GM21447 (cell line): ENCODE measurements around the gene KLHL5.
"Not testable (repeated sequence)": the region's sequence is repeated elsewhere in the genome, so short reads cannot be mapped to it uniquely, and the experiment has no call there.

ENCODE experiments used
- ATAC-seq: cut with Tn5 transposase; IDR thresholded peaks from one replicate; pipeline ENCODE4 v1.9.1; 2021; ENCODE audit not compliant: unreplicated experiment

KLHL5 gene

GRCh38 chr4:39102297-39102696, 40.3 kb downstream of the KLHL5 start:
- no peak for ATAC-seq

- no peak for ATAC-seq
Observed at GRCh38 chr4:39103291-39103690, 41.3 kb downstream of the KLHL5 start.

DNA sequence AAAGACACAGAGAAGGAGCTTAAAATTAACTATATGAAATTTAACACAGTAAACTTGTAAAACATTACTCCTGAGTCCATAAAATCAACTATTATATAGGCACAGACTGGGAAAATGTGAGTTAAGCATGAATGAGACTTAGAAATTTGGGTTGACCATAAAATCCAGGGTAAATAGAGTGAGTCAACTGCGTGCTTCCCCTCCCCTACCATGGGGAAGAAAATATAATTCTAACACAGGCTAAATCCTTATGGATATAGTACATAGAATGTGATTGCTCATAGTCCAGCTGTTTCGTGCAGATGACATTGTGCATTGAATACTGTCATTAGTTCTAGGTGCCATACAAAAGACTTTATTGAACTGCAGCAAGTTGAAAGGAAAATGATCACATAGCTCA, 42.2 kb downstream of the KLHL5 start:
- no peak for ATAC-seq

- no peak for ATAC-seq
Observed at GRCh38 chr4:39106011-39106410, 44.0 kb downstream of the KLHL5 start.

GRCh38 chr4:39114436-39114835, 52.4 kb downstream of the KLHL5 start:
- ATAC-seq, result no peak

- no peak for ATAC-seq
Observed at GRCh38 chr4:39118034-39118658, 56.1 kb downstream of the KLHL5 start.

GRCh38 chr4:39120418-39120817, 58.4 kb downstream of the KLHL5 start:
- no peak for ATAC-seq

GRCh38 chr4:39124885-39125599, 63.0 kb downstream of the KLHL5 start:
- peak; percentile 82 for ATAC-seq

GRCh38 chr4:39125600-39125985, 63.6 kb downstream of the KLHL5 start:
- no peak for ATAC-seq

- no peak for ATAC-seq
Observed at GRCh38 chr4:39126256-39127095, 64.4 kb downstream of the KLHL5 start.

DNA sequence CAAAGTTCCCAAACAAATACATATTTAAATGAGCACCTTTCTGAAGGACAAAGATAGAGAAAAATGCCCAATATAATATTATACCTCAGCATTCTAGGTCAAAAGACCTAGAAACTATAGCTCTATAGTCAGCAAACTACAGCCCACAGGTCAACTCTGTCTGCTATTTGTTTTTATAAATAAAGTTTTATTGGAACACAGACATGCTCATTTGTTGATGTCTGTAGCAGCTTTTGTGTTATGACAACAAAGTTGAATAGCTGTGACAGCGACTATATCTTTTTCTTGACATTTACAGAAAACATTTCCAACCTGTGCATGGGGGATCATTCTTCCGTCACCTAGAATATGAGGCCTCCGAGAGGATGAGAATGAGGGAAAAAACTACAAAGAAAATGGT, 71.6 kb downstream of the KLHL5 start:
- no peak for ATAC-seq

DNA sequence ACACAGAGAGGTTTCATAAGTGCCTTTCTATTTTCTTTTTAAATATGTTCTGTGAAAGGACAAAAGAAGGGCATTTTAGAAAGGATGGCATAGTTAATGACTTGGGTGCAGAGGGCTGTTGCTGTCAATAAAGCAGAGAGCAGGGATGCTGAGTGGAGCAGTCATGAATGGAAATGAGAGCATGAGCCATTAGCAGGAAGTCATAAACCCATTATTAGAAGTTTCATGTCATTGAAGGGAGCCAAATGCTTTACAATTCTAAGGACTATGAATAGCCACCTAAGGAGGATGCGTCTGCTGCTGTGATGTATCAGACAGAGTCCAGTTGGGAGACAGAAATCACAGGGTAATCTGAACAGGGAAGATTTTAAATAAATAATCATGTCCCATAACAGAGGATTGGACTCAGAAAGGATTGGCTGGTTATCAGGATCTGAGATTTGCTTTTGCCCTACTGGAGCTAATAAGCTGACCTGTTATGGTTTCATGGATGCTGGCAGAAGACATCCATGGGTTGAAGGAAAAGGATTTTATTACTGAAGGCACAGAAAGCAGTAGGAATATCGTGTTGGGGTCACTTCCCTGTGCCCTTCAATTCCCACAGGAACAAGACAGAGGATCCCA, 72.8 kb downstream of the KLHL5 start:
- ATAC-seq, result no peak

DNA sequence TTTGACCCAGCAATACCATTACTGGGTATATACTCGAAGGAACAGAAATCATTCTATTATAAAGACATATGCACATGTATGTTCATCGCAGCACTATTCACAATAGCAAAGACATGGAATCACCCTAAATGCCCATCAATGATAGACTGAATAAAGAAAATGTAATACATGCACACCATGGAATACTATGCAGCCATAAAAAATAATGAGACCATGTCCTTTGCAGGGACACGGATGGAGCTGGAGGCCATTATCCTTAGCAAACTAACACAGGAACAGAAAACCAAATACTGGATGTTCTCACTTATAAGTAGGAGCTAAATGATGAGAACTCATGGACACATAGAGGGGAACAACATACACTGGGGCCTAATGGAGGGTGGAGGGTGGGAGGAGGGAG, 76.2 kb downstream of the KLHL5 start:
- ATAC-seq, result not testable (repeated sequence)

DNA sequence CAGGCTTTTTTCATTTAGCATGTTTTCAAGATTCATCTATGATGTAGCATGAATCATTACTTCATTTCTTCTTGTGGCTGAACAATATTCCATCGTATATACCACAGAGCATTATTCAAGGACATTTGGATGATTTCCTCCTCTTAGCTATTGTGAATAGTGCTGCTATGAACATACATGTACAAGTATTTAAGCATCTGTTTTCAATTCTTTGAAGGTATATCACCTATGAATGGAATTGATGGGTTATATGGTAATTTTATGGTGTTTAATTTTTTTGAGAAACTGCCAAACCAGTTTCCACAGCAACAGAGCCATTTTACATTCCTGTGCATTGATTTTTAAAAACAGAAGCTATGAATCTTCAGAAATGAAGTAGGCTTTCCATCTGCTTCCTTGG, 84.2 kb downstream of the KLHL5 start:
- ATAC-seq, result no peak

DNA sequence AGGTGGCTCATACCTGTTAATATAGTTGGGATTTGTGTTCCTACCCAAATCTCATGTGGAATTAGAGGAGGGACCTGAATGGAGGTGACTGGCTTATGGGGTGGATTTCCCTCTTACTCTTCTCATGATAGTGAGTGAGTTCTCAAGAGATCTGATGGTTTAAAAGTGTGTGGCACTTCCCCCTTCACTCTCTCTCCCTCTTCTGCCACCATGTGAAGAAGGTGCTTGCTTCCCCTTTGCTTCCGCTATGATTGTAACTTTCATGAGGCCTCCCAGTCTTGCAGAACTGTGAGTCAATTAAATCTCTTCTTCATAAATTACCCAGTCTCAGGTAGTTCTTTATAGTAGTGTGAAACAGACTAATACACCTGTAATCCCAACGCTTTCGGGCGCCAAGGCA, 92.0 kb downstream of the KLHL5 start:
- no peak for ATAC-seq

GRCh38 chr4:39157520-39157919, 95.5 kb downstream of the KLHL5 start:
- no peak for ATAC-seq

GRCh38 chr4:39166177-39166576, 104.1 kb downstream of the KLHL5 start:
- ATAC-seq, result no peak

GRCh38 chr4:39166669-39167068, 104.6 kb downstream of the KLHL5 start:
- no peak for ATAC-seq

DNA sequence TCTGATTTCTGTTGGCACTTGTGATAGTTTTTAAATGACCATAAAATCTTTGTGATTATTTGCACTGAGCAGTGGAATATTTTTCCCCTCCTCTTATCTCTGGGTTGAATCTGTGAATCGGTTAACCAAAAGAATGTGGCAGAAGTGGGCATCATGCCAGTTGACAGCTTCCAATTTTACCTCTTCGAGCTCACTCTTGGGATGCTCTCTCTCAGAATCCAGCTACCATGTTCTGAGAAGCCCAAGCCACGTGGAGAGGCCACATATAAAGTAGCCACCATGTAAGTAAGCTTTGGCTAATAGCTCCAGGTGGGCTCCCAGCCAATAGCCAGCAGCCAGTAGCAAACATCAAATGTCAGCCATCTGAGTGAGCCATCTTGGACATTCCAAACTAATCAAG, 107.4 kb downstream of the KLHL5 start:
- ATAC-seq, result no peak

- no peak for ATAC-seq
Observed at GRCh38 chr4:39170301-39170700, 108.3 kb downstream of the KLHL5 start.
